Measurements from ENCODE around the gene ZBTB7C.

- TF ChIP-seq CTCF (conservative IDR thresholded peaks at IDR 0.05; ENCODE audit: low read depth, low read length) (no peak), FOS (IDR thresholded peaks at IDR 0.05; ENCODE audit: low read depth, low read length) (no peak), MAFK (IDR thresholded peaks at IDR 0.05; ENCODE audit: low read depth, low read length) (no peak), RAD21 (IDR thresholded peaks at IDR 0.05; ENCODE audit: low read length) (no peak), MAZ (IDR thresholded peaks at IDR 0.05; ENCODE audit: borderline replicate concordance, low read depth, low read length) (no peak), RFX5 (IDR thresholded peaks at IDR 0.05; ENCODE audit: low read depth, low read length) (no peak), POLR2A (IDR thresholded peaks at IDR 0.05; ENCODE audit: low read depth, low read length) (no peak), SMC3 (IDR thresholded peaks at IDR 0.05; ENCODE audit: low read depth, low read length) (no peak), CHD1 (IDR thresholded peaks at IDR 0.05; ENCODE audit: low read depth, low read length) (no peak)
- TF ChIP-seq, protein P1, sequence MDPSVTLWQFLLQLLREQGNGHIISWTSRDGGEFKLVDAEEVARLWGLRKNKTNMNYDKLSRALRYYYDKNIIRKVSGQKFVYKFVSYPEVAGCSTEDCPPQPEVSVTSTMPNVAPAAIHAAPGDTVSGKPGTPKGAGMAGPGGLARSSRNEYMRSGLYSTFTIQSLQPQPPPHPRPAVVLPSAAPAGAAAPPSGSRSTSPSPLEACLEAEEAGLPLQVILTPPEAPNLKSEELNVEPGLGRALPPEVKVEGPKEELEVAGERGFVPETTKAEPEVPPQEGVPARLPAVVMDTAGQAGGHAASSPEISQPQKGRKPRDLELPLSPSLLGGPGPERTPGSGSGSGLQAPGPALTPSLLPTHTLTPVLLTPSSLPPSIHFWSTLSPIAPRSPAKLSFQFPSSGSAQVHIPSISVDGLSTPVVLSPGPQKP (IDR thresholded peaks at IDR 0.05; ENCODE audit: borderline replicate concordance, low read depth, low read length), result no peak
Measured at GRCh38 chr18:48397021-48397420, 12.2 kb downstream of the ZBTB7C start.
